ENCODE measurements around the gene MMP28. TPM values are rescaled to one million over a fixed set of nuclear protein-coding genes. Genes with fewer than 3 reads are reported as not detected.

MMP28 gene
- total RNA-seq, 3 donors from 2014 or later = 5.6 to 25.6 (median 12.3) TPM

- Histone ChIP-seq H3K27ac (no peak overlapping the region), H3K4me3 (no peak overlapping the region), H3K9me3 (no peaks in the 10 kb centered on the region), H3K4me1 (peaks cover 0 to 7% of the 10 kb centered on the region in 2 donors), H3K27me3 (peaks cover 0 to 41% of the 10 kb centered on the region in 2 donors), H3K36me3 (no peaks in the 10 kb centered on the region)
- no peak for DNase-seq (ENCODE audit: low spot score in 2 of 2)
- intact Hi-C loops (cut with DNase I; ENCODE audit: low total_unique reads) = no loop called here
- no peak for TF ChIP-seq CTCF (IDR thresholded peaks at IDR 0.05)
- TF ChIP-seq POLR2AphosphoS5 (IDR thresholded peaks at IDR 0.05) = no peak
Measured at GRCh38 chr17:35742496-35742895, 52.9 kb downstream of the MMP28 start.

DNA sequence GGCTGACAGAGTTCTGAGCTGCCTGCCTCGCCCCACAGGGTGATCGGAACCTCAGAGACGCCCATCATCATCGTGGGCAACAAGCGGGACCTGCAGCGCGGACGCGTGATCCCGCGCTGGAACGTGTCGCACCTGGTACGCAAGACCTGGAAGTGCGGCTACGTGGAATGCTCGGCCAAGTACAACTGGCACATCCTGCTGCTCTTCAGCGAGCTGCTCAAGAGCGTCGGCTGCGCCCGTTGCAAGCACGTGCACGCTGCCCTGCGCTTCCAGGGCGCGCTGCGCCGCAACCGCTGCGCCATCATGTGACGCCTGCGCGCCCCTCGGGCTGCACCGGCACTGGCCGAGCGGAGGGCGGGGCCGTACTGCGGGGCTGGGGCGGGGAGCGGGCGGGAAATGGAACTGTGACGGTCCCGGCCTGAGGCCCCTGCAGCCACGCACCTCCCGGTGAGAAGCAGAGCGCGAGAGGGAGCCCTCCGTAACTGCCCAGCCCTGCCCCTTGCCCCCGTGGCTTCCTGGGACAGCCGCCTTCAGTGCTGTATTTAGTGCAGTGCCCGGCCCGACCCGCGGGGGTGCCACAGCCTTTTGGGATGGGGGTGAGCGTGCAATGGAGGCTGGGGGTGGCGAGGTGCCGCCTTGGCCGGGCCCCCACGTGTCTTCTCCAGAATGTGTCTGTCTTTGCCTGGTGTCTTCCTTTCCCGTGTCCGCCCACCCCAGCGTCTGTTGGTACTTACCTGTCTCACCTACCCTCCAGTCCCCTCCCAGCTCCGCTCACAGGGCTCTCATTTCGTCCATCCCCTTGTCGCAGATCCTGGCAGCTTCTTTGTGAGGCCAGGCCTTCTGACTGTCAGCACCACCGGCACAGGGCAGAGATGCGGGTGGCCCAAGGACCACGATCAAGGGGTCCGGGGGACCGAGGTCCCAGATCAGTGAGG lies 54.2 kb downstream of the MMP28 start:
- H3K4me1 ChIP-seq = peaks cover 0 to 3% of the 10 kb centered on the region in 2 donors
- H3K27me3 ChIP-seq = peaks cover 0 to 41% of the 10 kb centered on the region in 2 donors
- intact Hi-C loops (cut with DNase I; ENCODE audit: low total_unique reads) = no loop called here
- DNase-seq (ENCODE audit: low spot score in 2 of 2) = no peak
- H3K36me3 ChIP-seq = no peaks in the 10 kb centered on the region
- H3K27ac ChIP-seq = no peak overlapping the region
- H3K4me3 ChIP-seq = peak overlapping the region in 2 of 3 donors; percentile 30 to 60
- TF ChIP-seq POLR2AphosphoS5 (IDR thresholded peaks at IDR 0.05) = no peak
- no peak for TF ChIP-seq CTCF (IDR thresholded peaks at IDR 0.05)
- TF ChIP-seq POLR2A (IDR thresholded peaks at IDR 0.05) = no peak
- no peaks in the 10 kb centered on the region for H3K9me3 ChIP-seq

DNA sequence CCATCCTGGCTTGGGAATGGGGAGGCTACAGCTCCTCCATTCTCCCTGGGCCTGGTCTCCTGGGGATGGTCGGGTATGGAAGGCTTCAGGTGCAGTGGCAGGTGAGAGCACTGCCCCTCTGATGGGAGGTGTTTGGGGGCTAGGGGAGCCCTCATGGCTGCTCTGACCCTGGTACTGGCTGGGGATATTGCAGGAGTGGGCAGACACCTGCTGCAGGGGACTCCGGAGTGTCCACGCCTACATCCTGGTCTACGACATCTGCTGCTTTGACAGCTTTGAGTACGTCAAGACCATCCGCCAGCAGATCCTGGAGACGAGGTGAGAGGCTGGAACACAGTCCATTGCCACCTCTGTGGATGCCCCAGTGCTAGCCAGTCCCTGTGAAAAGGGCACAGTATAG lies 55.2 kb downstream of the MMP28 start:
- Histone ChIP-seq H3K27me3 (peaks cover 0 to 41% of the 10 kb centered on the region in 2 donors), H3K27ac (no peak overlapping the region), H3K9me3 (no peaks in the 10 kb centered on the region), H3K4me1 (peaks cover 0 to 3% of the 10 kb centered on the region in 2 donors), H3K36me3 (no peaks in the 10 kb centered on the region), H3K4me3 (no peak overlapping the region)
- no peak for DNase-seq (ENCODE audit: low spot score in 2 of 2)
- intact Hi-C loops (cut with DNase I; ENCODE audit: low total_unique reads) = no loop called here
- TF ChIP-seq POLR2AphosphoS5 (IDR thresholded peaks at IDR 0.05) (no peak), POLR2A (IDR thresholded peaks at IDR 0.05) (no peak), CTCF (IDR thresholded peaks at IDR 0.05) (no peak)

- Histone ChIP-seq H3K27me3 (peaks cover 0 to 37% of the 10 kb centered on the region in 2 donors), H3K36me3 (no peaks in the 10 kb centered on the region), H3K27ac (no peak overlapping the region), H3K4me1 (peaks cover 0 to 3% of the 10 kb centered on the region in 2 donors), H3K9me3 (no peaks in the 10 kb centered on the region), H3K4me3 (no peak overlapping the region)
- TF ChIP-seq CTCF (IDR thresholded peaks at IDR 0.05) (no peak), POLR2AphosphoS5 (IDR thresholded peaks at IDR 0.05) (no peak), POLR2A (IDR thresholded peaks at IDR 0.05) (no peak)
- DNase-seq (ENCODE audit: low spot score in 2 of 2) = no peak
- intact Hi-C loops (cut with DNase I; ENCODE audit: low total_unique reads) = no loop called here
Measured at GRCh38 chr17:35738519-35739133, 56.8 kb downstream of the MMP28 start.

DNA sequence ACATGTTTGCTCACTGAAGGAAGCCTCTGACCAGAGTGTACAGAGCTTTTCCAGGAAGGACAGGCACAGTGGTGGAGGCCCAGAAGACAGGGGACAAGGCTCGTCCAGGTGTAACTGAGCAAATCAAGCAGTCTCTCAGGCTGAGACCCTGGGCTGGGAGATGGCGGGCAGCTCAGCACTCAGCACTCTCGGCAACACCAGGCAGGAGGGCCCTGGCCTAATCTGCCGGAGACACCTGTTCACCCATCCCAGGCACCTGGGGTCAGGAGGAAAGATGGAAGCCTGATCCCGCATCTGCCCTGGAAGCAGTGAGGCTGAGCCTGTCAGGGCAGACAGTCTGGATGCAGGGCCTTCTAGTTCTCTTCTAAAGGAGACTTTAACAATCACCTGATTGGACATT lies 59.2 kb downstream of the MMP28 start:
- H3K27me3 ChIP-seq = peaks cover 0 to 13% of the 10 kb centered on the region in 2 donors
- intact Hi-C loops (cut with DNase I; ENCODE audit: low total_unique reads) = no loop called here
- DNase-seq (ENCODE audit: low spot score in 2 of 2) = no peak
- no peak overlapping the region for H3K27ac ChIP-seq
- H3K4me1 ChIP-seq = peaks cover 0 to 4% of the 10 kb centered on the region in 2 donors
- H3K4me3 ChIP-seq = no peak overlapping the region
- no peaks in the 10 kb centered on the region for H3K9me3 ChIP-seq
- no peaks in the 10 kb centered on the region for H3K36me3 ChIP-seq
- no peak for TF ChIP-seq CTCF (IDR thresholded peaks at IDR 0.05)
- no peak for TF ChIP-seq POLR2A (IDR thresholded peaks at IDR 0.05)
- TF ChIP-seq POLR2AphosphoS5 (IDR thresholded peaks at IDR 0.05) = no peak

All from breast epithelium (tissue), 4 donors.